22Rv1 (cell line): Measurements from ENCODE around the gene LRRC3C.

Source experiments
- H3K27ac ChIP-seq: fragments of 450-650 bp; 2 replicates; pipeline ENCODE4 v1.5.1; 2017
- CTCF ChIP-seq: fragments of 450-650 bp; IDR thresholded peaks from 2 replicates; pipeline ENCODE4 v1.5.1; 2017; ENCODE audit warnings: mild to moderate bottlenecking
- ZFX ChIP-seq: fragments of 450-650 bp; IDR thresholded peaks from 2 replicates; pipeline ENCODE4 v1.6.1; 2017; ENCODE audit warnings: antibody characterized with exemption, borderline replicate concordance

The LRRC3C gene

GRCh38 chr17:39903158-39903884 is 24.2 kb upstream of the LRRC3C start:
- no peak overlapping the region for H3K27ac ChIP-seq
- TF ChIP-seq CTCF (no peak), ZFX (no peak)

DNA sequence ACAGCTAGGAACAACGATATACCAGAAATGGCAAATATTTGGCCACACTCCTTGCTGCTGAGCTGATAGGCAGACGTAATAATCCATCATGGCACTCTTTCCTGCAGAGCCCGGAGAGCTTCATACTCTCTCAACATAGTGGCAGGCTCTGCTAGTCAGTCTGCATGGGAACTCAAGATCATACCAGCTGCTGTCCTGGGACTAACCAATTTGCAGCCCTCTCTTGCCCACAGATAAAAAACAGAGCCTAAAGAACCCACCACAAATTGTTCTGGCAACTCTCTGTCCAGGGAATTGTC is 22.6 kb upstream of the LRRC3C start:
- no peak overlapping the region for H3K27ac ChIP-seq
- no peak for TF ChIP-seq ZFX
- no peak for TF ChIP-seq CTCF

DNA sequence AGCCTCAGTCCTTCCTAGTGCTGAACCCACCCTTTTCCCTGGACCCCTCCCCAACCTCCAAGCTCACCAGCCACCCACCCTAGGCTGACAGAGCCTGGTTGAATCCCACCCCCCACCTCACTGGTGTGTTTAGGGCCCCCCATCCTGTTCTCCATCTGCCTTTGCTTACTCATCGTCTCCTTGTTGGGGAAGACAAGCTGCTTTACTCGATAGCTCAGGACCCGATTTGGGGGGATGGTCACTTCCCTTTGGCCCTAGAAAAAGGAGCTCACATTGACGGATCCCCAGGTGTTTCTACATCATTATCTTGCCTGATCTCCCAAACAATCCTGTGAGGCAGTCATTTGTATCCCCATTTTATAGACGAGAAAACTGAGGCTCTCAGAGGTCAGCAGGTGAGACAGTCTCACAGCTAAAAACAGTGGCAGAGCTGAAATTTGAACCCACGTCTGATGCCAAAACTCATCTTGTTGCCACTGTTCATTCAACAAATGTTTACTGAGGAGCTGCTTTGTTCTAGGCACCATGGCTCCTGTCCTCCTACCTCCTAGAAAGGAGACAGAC is 18.7 kb upstream of the LRRC3C start:
- TF ChIP-seq ZFX, result no peak
- TF ChIP-seq CTCF, result no peak
- H3K27ac ChIP-seq, result no peak overlapping the region

DNA sequence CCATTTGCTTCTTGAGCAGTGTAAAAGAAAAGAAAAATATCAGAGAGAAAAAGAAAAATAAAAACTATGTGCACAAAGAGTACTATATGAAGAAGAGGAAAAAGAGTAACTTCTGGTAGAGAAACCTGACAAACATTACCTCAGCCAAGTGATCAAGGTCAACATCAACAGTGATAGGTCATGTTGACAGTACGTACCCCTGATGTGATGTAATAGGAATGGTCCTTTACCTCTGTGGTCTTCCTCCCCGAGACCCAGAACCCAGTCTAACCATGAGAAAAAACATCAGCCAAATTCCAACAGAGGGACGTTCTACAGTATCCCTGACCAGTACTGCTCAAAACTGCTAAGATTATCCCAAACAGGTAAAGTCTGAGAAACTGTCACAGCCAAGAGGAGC is 13.5 kb upstream of the LRRC3C start:
- TF ChIP-seq ZFX (no peak), CTCF (no peak)
- H3K27ac ChIP-seq, result no peak overlapping the region

DNA sequence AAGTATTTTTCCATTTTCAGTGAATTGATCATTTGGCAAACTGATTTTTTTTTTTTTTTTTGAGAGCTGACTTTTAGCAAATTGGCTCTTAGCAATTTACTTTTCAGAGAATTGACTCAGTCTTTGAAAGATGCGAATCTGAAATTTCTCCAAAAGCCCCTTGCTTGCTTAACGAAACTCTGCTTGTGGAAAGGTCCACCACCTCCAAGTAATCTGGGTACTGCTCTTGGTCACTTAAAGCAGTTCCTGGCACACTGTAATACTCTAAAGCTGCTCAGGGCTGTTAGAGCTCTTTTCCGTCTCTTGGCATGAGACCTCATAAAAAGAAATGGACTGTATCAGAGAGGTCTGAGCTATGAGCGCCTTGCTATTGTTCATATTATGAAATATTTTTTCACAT is 12.0 kb upstream of the LRRC3C start:
- no peak overlapping the region for H3K27ac ChIP-seq
- TF ChIP-seq CTCF, result no peak
- no peak for TF ChIP-seq ZFX

DNA sequence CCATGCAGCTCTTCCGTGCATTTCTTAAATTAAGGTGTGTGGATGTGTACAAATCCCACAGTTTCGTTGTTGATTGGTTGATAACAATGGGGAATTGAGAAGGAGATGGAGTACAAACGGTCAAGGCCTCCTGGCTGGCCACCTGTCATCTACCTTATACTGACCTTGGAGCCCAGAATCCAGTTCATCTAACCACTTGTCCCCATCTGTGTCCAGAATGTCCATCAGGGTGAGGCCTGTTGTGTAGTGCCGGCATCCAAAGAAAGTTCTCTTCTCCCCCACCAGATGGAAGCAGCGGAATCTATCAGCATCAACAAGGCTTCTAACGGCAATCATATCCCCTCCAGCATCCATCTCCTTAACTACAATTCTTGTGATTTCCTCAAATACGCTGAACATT is 10.6 kb upstream of the LRRC3C start:
- no peak overlapping the region for H3K27ac ChIP-seq
- TF ChIP-seq CTCF (no peak), ZFX (no peak)

DNA sequence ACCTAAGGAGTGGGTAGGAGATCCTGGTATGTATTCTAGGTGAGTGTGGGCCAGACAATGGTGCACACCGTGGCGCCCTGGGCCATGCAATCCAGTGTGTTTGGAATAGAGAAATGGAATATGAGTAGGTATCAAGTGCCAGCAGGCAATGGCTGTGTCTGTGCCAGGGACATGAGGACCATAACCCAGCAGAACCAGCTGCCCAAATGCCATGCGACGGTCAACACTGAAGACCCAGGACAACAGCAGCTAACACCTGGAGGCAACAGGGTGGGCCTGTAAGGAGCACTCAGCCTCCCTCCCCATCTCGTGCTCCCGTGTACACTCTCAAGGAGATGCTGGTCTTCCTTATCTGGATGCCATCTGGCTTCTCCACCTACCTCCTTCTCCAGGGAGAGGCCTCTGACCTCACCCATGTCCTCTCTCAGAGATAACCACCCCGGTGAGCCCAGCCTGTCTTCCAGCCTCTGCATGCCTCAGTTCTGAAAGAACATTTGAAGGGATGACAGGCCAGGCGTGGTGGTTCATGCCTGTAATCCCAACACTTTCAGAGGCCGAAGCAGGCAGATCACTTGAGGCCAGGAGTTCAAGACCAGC is 8.3 kb upstream of the LRRC3C start:
- no peak overlapping the region for H3K27ac ChIP-seq
- no peak for TF ChIP-seq CTCF
- TF ChIP-seq ZFX, result no peak
